ENCODE results near the gene SLC36A1.

- TF ChIP-seq CEBPB (IDR thresholded peaks at IDR 0.05; ENCODE audit: low read depth, low read length) (no peak), CTCF (IDR thresholded peaks at IDR 0.05; ENCODE audit: control extremely low read depth in 1 of 3, insufficient read depth in 1 of 3, low read depth in 1 of 3, low read length in 3 of 3) (peak in 1 of 3 experiments; percentile 17; a peak in 1 of 4 replicates)
These were observed 15.2 kb upstream of the SLC36A1 start for GRCh38 chr5:151432210-151432609.
